ENCODE measurements around the gene KCNIP1.

KCNIP1 gene

GRCh38 chr5:170525470-170526211 is 21.8 kb downstream of the KCNIP1 start:
- no peak for TF ChIP-seq CTCF (IDR thresholded peaks at IDR 0.05; ENCODE audit: low read depth, low read length)
- no peak for DNase-seq (ENCODE audit: extremely low read depth, low read depth)

GRCh38 chr5:170527991-170528390 is 24.2 kb downstream of the KCNIP1 start:
- DNase-seq (ENCODE audit: extremely low read depth, low read depth) = no peak
- TF ChIP-seq CTCF (IDR thresholded peaks at IDR 0.05; ENCODE audit: low read depth, low read length) = no peak

GRCh38 chr5:170528976-170529375 is 25.2 kb downstream of the KCNIP1 start:
- no peak for DNase-seq (ENCODE audit: extremely low read depth, low read depth)
- no peak for TF ChIP-seq CTCF (IDR thresholded peaks at IDR 0.05; ENCODE audit: low read depth, low read length)

GRCh38 chr5:170532935-170533334 is 29.1 kb downstream of the KCNIP1 start:
- no peak for DNase-seq (ENCODE audit: extremely low read depth, low read depth)
- no peak for TF ChIP-seq CTCF (IDR thresholded peaks at IDR 0.05; ENCODE audit: low read depth, low read length)

GRCh38 chr5:170533383-170533782 is 29.6 kb downstream of the KCNIP1 start:
- TF ChIP-seq CTCF (IDR thresholded peaks at IDR 0.05; ENCODE audit: low read depth, low read length) = no peak
- DNase-seq (ENCODE audit: extremely low read depth, low read depth) = no peak

- TF ChIP-seq CTCF (IDR thresholded peaks at IDR 0.05; ENCODE audit: low read depth, low read length) = no peak
- DNase-seq (ENCODE audit: extremely low read depth, low read depth) = no peak
Observed at GRCh38 chr5:170534177-170534576, 30.4 kb downstream of the KCNIP1 start.

GRCh38 chr5:170534941-170535340 is 31.1 kb downstream of the KCNIP1 start:
- no peak for TF ChIP-seq CTCF (IDR thresholded peaks at IDR 0.05; ENCODE audit: low read depth, low read length)

More at GRCh38 chr5:170534941-170535340, 31.1 kb downstream of the KCNIP1 start:
- DNase-seq (ENCODE audit: extremely low read depth, low read depth) = no peak

All from AG09319 (cell line).